CD4-positive, alpha-beta T cell treated with Interleukin-6 for 4 hours (primary cell): ENCODE data around the gene XRCC3.

Experiments used
- DNase-seq: peaks from one replicate; pipeline ENCODE4 v3.0.0-alpha.2; 2020; ENCODE audit warnings: mixed read lengths

Gene XRCC3

DNA sequence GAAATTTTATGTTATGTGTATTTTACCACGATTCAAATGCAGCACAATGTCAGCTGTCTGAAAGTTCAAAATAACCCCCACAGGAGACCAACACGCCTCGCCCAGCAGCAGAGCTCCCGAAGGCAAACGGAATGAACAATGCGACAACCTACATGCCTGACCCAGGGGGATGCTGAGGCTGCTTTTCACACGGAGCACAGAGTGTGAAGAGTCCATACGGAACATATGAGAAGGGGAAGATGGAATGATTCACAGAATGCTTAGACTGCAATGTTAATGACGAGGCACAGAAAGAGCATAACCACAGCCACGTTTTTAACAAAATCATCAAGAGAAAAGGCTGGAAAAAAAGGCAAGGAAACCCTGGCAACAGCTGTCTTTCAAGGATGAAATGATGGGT, 22.9 kb upstream of the XRCC3 start:
- no peak for DNase-seq

GRCh38 chr14:103737432-103738045, 22.3 kb upstream of the XRCC3 start:
- no peak for DNase-seq

DNA sequence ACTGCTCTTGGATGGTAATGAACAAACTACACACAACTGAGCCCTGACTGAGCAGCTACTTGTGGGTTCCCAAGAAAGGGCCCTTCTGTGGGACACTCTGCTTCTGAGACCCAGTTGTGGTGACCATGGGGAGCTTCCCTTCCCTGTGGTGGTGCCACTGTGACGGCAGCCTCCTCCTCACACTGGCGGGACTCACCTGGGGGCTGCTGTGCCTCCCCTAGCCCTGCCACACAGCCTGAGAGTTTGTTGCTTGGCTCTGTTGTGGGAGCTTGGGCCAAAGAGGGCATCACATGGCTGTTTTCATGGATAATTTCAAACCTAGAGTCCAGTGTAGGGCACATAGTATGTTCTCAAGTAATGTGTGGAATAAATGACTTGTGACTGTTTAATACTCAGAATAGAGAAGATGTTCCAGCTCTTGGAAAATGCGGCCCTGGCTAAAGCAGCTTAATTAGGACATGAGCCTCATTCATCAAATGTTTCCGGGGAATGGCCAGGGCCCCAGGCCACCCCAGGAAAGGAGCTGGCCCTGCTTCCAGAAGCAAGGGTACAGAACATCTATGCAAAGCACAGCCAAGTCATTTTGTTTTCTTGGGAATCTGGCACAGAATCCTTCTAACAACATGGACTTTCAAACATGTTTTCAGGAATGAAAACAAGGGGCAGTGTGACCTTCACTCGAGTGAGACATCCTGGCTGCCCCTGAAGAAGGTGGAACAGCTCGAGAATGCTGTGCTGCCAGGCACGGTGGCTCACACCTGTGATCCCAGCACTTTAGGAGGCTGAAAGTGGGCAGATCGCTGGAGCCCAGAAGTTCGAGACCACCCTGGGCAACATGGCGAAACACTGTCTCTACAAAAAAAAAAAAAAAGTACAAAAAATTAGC, 21.5 kb upstream of the XRCC3 start:
- no peak for DNase-seq

- no peak for DNase-seq
Observed at GRCh38 chr14:103735815-103736545, 20.7 kb upstream of the XRCC3 start.

- DNase-seq: no peak
Observed at GRCh38 chr14:103735439-103735814, 20.2 kb upstream of the XRCC3 start.

DNA sequence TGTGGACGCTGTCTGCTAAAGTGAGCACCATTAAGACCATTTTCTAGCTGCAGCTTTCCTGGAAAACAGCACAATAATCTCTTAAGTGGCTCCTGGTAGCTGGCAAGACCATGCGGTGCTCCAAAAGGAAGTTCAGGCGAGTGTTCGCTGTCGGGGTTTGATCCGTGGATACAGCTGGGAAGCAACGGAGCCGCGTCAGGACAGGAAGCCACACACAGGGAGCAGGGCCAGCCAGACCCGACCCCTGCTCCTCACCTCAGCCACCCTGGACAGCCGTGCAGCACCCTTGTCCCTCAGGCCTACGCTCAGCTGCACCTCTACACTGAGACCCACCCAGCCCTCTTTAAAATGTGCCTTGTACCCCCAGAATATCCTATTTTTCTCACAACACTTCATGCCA, 19.8 kb upstream of the XRCC3 start:
- DNase-seq: no peak

DNA sequence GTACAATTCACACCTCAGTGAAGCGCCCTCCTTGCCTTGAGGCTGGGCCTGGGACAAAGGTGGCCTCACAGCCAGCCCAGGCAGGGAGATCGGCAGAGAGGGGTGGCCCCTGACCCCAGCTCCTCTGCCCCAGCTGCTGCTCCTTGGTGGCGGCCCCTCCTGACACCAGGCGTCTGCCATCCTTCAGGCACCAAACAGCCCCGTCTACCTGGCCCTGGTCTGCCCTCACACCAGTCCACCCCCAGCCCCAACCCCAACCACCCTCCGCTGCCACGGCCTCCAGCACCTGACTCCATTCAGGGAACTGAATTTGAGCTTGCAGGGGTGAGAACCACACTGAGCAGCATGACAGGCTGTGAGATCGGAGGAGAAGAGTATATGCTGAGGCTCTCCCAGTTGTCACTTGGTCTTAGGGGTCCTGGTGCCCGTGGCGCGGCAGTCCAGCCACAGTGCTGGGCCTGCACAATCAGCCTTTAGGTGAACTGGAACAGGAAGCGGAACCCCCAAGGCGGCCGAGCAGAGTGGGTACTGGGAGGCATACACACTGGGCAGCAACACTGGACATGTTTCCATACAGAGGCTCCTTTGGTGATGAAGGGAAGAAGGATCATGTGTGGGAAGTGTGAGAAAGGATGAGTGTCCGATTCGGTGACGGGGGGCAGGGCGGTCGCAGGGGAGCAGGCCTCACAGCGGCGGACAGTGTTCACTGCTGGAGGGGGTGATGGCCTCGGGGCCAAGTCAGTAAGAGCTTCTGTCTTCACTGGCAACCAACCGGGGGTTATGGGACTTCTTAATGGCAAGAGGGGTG, 19.0 kb upstream of the XRCC3 start:
- no peak for DNase-seq

GRCh38 chr14:103733651-103734050, 18.4 kb upstream of the XRCC3 start:
- no peak for DNase-seq

GRCh38 chr14:103732868-103733620, 17.8 kb upstream of the XRCC3 start:
- no peak for DNase-seq

DNA sequence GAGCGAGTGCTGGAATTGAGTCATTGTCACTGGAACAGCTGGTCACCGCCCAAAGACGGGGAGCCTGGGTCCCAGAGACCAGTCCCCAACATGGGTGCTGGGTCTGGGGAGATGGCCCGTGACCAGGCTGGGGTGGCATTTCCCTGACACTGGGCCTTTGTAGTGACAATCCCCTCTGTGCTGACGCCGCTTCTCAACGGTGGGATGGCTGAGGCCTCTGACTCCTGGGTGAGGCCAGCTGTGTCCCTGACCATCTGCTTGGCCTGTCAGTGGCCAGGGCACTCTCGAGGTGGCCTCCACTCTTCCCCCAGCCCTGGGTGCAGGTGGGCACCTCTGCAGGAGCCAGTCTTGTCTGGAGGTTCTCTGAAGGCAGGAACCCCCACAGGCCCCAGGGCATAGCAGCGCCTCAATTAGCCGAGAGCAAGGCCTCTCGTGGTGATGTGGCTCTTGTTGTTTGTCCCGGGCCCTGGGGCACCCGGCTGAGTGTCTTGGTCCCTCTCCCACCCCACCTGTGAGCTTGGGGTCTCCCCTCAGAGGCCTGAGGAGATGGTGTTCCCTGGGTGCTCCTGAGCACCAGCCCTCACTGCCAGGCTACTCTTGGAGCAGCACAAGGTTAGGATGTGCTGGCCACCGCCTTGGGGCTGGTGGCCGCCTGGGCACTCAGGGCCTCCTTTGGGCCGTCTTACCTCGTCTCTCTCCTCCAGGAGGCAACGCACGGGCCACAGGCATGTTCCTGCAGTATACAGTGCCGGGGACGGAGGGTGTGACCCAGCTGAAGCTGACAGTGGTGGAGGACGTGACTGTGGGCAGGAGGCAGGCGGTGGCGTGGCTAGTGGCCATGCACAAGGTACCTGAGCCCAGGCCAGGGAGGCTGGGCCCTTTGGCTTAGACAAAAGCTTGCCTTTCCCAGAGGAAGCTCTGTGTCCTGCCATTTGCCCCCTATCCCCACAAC, 16.9 kb upstream of the XRCC3 start:
- DNase-seq: no peak

DNA sequence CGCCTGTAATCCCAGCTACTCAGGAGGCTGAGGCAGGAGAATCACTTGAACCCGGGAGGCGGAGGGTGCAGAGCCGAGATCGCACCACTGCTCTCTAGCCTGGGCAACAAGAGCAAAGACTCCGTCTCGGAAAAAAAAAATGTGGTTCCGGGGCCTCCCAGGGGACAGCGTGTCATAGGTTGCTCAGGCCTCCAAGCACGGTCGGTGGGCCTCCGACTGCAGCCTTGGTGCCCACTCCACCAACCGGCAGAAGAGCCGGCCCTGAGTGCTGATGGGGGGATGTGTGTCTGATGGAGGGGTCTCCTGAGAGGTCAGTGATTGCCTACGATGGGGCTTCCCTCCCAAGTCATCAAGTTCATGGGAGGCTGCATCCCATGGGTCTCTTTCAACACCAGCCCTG, 16.2 kb upstream of the XRCC3 start:
- DNase-seq: no peak

DNA sequence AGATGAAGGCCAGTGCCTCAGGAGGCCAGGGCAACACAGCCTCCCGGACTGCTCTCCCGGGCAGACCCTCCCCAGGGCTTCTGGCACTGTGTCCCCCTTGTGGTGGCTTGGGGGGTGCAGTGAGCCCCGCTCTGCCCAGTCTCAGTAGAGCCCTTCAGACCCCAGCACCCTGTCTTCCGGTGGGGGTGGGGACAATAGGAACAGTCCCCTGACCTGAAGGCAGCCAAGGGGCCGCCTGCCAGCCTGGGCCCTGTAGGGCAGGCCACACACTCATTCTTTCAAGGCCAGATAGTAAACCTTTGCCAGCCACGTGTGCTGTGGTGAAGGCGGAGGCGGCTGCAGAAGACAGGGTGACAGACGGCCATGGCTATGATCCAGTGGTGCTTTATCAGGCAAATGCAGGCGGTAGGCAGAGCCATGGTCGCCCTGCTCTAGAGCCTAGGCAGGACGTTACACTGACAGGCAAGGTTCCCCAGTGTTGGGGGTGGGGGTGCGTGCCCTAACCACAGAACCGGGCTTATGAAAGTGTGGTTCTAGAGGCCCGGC, 15.3 kb upstream of the XRCC3 start:
- DNase-seq: no peak

DNA sequence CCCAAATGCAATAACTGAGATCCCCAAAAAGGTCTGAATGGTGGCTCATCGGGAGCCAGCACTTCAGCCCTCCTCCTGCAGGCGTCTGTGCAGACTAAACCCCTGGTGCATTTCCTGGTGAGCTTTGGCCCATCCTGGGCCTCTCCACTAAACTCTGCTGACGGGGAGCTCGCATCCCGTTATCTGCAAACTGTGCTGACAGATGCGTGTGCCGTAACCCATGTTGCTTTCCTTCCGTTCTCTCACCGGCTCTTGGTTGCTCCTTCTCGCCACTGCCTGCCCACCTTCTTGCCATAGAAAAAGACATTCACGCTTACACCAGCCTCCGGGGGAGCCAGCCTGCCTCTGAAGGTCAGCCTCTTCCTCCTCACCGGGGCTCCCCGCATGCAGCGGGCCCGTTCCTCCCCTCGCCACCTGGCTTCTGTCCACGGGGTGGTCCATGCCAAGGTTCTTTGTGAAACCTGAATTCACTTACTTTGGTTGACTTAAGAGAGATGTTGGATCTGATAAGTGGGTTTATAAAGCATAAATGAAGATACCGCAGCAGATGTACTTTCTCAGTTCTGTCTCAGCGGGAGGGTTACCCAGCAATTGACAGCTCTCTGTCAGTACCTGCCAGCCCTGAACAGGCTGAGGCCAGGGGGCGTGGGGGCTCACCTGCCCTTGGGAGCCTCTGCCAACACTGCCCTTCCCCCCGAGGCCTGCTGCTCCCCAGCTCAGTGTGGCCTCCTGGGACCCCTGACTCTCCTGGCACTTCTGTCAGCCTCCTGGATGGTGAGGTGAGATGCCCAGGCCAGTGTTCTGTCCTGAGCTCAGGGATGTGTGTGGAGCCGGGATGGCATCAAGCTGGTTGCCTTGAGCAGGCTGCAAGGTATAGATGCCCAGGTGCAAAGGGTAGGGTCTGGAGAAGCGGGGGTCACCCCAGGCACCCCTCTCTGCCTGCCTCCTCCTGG, 14.5 kb upstream of the XRCC3 start:
- DNase-seq: no peak

DNA sequence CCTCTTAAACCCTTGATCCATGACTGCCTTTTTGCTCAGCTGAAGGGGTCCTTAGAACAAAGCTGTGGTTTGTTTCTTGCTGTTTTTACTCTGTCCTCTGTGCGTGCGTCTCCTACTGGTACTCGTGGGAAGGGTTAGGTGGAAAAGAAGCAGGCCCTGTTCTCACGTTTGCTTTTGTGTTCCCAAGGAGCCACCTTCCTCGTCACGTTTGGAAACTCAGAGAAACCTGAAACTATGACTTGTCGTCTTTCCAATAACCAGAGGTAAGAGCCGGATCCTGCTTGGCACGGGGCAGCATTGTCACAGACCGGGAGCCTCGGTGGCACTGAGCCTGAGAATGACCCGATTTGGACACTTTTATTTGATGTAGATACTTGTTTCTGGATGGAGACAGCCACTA, 13.5 kb upstream of the XRCC3 start:
- no peak for DNase-seq

DNA sequence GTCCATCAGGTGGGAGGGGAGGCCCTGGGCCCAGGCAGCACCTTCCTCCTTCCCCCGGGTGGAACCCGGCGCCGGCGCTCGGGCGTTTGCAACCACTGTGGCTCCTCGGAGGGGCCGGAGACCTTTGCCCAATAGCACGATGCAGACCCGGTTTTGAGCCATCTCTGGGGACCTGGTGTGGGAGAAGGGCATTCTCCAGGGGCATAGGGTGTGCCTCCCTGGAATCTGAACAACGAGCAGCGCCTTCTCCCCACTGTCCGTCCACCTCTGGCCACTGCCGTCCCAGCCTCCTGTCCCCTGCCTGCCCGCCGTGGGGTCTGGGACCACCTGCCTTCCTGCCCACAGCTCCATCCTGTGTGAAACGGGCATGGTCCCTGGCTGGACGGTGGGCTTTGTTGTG, 12.9 kb upstream of the XRCC3 start:
- DNase-seq: no peak

- no peak for DNase-seq
Observed at GRCh38 chr14:103727313-103727980, 12.2 kb upstream of the XRCC3 start.

GRCh38 chr14:103726474-103726873, 11.2 kb upstream of the XRCC3 start:
- DNase-seq: no peak

DNA sequence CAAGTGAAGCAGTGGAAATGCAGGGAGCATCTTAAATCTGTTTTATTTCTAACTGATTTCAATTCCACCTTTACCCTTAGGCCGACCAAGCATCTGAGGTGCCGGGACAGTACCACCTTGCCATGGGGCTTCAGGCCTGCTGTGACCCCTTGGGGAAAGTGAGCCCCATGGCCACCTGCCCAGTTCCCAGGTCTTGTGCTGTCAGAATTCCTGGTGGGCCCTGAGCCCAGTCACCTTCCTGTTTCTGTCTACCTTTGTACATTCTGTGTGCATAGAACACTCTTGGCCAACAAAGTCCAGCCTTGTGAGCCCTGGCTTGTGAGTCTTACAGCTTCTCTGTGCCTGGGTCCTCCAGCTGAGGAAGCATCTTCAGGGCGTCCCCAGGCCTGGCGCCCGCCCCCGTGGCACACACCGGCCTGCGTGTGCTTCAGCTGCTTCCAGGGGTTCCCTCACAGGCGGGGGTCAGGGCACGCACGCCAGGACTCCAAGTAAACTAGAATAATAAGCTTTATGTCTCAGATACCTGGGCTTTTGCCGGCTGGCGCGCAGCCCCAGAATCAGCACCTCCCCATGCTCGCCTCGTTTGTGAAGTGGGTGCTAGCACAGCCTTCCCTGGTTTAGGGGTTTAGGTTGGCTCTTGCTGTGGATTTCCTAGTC, 10.6 kb upstream of the XRCC3 start:
- no peak for DNase-seq
